ENCODE results near the gene IL17C.

- TF ChIP-seq CTCF (conservative IDR thresholded peaks at IDR 0.05; ENCODE audit: low read length) (no peak), EZH2phosphoT487 (IDR thresholded peaks at IDR 0.05; ENCODE audit: borderline replicate concordance, low read depth, low read length) (no peak)
These were observed 18.2 kb upstream of the IL17C start for GRCh38 chr16:88619859-88620815.
